ENCODE measurements around the gene STEAP2. TPM values are rescaled to one million over a fixed set of nuclear protein-coding genes. Genes with fewer than 3 reads are reported as not detected.

STEAP2 gene
- total RNA-seq, 1 donor from 2014 or later: 11.5 TPM

- no peaks in the 10 kb centered on the region for H3K27me3 ChIP-seq
- no peaks in the 10 kb centered on the region for H3K36me3 ChIP-seq
- intact Hi-C loops (cut with DNase I): no loop called here
- H3K27ac ChIP-seq: no peak overlapping the region
- DNase-seq: no peak
- no peaks in the 10 kb centered on the region for H3K4me1 ChIP-seq
- ATAC-seq: no peak
- no peak for TF ChIP-seq CTCF (IDR thresholded peaks at IDR 0.05)
- H3K4me3 ChIP-seq: no peak overlapping the region
- no peaks in the 10 kb centered on the region for H3K9me3 ChIP-seq
Observed at GRCh38 chr7:90236721-90237289, 25.3 kb downstream of the STEAP2 start.

- TF ChIP-seq CTCF (IDR thresholded peaks at IDR 0.05): no peak
- Histone ChIP-seq H3K4me3 (no peak overlapping the region), H3K27me3 (no peaks in the 10 kb centered on the region), H3K27ac (no peak overlapping the region), H3K4me1 (no peaks in the 10 kb centered on the region), H3K36me3 (no peaks in the 10 kb centered on the region), H3K9me3 (no peaks in the 10 kb centered on the region)
- ATAC-seq (no peak), DNase-seq (no peak)
- intact Hi-C loops (cut with DNase I): no loop called here
Observed at GRCh38 chr7:90238022-90238421, 26.5 kb downstream of the STEAP2 start.

DNA sequence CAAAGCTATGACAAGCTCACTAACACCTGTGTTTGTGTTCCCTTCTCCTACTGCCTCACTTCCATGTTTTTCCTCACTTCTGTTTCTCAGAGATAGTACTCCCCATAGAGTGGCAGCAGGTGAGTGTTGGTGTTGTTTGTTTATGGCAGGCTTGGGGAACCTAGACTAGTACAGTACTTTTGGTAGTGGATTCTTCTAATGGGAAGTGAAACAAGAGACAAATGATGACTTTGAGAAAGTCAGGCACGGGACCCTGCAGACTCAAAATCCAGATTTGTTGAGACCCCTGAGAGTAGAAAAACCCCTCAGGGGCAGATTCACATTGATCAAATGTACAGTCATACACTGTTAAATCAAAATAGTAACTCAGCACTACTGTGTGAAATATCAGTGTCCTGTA is 27.0 kb downstream of the STEAP2 start:
- TF ChIP-seq CTCF (IDR thresholded peaks at IDR 0.05): no peak

GRCh38 chr7:90239050-90239449 is 27.5 kb downstream of the STEAP2 start:
- no peak for TF ChIP-seq CTCF (IDR thresholded peaks at IDR 0.05)
- intact Hi-C loops (cut with DNase I): no loop called here
- H3K4me1 ChIP-seq: no peaks in the 10 kb centered on the region
- H3K27ac ChIP-seq: no peak overlapping the region
- no peaks in the 10 kb centered on the region for H3K27me3 ChIP-seq
- H3K36me3 ChIP-seq: no peaks in the 10 kb centered on the region
- ATAC-seq: no peak
- H3K4me3 ChIP-seq: no peak overlapping the region
- H3K9me3 ChIP-seq: no peaks in the 10 kb centered on the region
- no peak for DNase-seq

More for the DNA sequence above, 27.0 kb downstream of the STEAP2 start:
- ATAC-seq (no peak), DNase-seq (no peak)
- Histone ChIP-seq H3K4me3 (no peak overlapping the region), H3K27ac (no peak overlapping the region), H3K4me1 (no peaks in the 10 kb centered on the region), H3K9me3 (no peaks in the 10 kb centered on the region), H3K36me3 (no peaks in the 10 kb centered on the region), H3K27me3 (no peaks in the 10 kb centered on the region)
- intact Hi-C loops (cut with DNase I): no loop called here

GRCh38 chr7:90239625-90240228 is 28.2 kb downstream of the STEAP2 start:
- ATAC-seq (no peak), DNase-seq (no peak)
- Histone ChIP-seq H3K9me3 (no peaks in the 10 kb centered on the region), H3K36me3 (no peaks in the 10 kb centered on the region), H3K27me3 (no peaks in the 10 kb centered on the region), H3K27ac (no peak overlapping the region), H3K4me3 (no peak overlapping the region), H3K4me1 (peaks cover 3% of the 10 kb centered on the region)
- no peak for TF ChIP-seq CTCF (IDR thresholded peaks at IDR 0.05)
- intact Hi-C loops (cut with DNase I): no loop called here

Data from upper lobe of right lung (tissue), 1 donor.